ENCODE measurements around the gene MAN1B1. TPM values are rescaled to one million over a fixed set of nuclear protein-coding genes. Genes with fewer than 3 reads are reported as not detected.

MAN1B1 gene
- total RNA-seq, 4 donors from 2014 or later = 57.7 to 81.0 (median 61.8) TPM

DNA sequence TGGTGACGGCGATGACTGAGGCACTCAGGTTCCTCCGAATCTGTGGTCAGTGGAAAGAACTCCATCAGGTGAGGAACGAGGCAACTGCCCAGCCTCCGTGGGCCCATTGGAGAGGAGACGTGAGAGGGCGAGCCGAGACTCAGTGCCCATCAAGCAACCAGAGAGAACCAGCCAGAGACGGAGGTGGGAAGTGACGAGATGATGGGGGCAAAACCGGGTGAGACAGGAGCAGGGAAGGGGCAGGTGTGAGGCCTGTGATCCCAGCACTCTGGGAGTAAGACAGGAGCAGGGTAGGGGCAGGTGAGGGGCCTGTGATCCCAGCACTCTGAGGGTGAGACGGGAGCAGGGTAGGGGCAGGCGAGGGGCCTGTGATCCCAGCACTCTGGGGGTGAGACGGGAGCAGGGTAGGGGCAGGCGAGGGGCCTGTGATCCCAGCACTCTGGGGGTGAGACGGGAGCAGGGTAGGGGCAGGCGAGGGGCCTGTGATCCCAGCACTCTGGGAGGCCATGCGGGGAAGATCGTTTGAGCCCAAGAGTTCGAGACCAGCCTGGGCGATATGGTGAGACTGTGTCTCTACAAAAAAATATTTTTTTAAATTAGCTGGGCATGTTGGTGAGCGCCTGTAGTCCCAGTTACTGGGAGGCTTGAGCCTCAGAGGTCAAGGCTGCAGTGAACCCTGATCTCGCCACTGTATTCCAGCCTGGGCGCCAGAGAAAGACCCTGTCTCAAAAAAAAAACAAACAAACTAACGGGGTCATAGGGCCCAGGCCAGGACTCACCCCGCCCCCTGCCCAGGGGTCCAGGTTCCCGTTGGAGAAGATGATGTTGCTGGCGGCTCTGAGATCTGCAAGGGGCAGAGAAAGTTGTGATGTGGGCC is 24.4 kb downstream of the MAN1B1 start:
- intact Hi-C loops (cut with DNase I; ENCODE audit: low total_unique reads) = no loop called here
- TF ChIP-seq, protein P1, sequence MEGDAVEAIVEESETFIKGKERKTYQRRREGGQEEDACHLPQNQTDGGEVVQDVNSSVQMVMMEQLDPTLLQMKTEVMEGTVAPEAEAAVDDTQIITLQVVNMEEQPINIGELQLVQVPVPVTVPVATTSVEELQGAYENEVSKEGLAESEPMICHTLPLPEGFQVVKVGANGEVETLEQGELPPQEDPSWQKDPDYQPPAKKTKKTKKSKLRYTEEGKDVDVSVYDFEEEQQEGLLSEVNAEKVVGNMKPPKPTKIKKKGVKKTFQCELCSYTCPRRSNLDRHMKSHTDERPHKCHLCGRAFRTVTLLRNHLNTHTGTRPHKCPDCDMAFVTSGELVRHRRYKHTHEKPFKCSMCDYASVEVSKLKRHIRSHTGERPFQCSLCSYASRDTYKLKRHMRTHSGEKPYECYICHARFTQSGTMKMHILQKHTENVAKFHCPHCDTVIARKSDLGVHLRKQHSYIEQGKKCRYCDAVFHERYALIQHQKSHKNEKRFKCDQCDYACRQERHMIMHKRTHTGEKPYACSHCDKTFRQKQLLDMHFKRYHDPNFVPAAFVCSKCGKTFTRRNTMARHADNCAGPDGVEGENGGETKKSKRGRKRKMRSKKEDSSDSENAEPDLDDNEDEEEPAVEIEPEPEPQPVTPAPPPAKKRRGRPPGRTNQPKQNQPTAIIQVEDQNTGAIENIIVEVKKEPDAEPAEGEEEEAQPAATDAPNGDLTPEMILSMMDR (IDR thresholded peaks at IDR 0.05) = no peak
- no peak for TF ChIP-seq POLR2A (IDR thresholded peaks at IDR 0.05)
- no peak for DNase-seq (ENCODE audit: low spot score in 2 of 2)
- no peak overlapping the region for H3K4me3 ChIP-seq (ENCODE audit: low read depth, poor library complexity, severe bottlenecking)
- WGBS, 2 donors = 90 to 92% methylated on average over 28 of the region's 28 CpGs

DNA sequence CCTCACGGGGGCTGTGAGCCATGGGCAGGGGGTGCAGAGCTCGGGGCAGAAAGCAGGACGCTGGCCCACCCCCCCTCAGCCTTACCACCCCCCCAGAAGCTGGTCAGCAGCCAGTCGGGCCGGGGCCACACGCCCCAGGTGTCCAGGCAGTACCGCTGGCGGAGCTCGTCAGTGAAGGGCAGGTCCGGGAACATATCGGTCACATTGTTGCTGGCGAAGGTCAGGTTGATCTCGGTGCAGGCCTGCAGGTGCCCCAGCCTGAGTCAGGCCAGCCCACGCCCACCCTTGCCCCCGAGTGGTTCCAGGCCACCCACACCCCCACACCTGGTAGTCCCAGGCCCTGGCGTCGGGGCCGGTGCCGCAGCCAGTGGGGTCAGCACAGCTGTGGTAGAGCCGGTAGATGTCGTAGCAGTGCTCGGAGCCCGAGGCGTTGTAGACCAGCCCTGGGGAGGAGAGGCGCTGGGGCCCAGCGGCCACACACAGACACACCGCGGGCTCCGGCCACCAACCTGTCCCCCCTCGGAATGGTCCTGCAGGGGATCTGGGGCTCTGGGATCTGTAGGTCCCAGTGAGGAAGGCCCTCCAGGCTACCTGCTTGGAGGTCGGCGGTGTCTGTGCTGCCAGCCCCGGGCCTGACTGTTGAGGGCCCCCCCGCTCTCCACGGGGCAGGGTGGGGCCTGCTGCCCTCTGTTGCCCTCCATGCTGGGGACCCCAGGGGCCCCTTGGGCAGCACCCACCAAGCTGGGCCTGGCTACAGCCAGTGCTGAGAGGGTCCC is 25.2 kb downstream of the MAN1B1 start:
- no peak overlapping the region for H3K4me3 ChIP-seq (ENCODE audit: low read depth, poor library complexity, severe bottlenecking)
- WGBS, 2 donors = 93 to 94% methylated on average over 26 to 33 of the region's 35 CpGs
- TF ChIP-seq, protein P1 (IDR thresholded peaks at IDR 0.05) = no peak
- no peak for TF ChIP-seq POLR2A (IDR thresholded peaks at IDR 0.05)
- intact Hi-C loops (cut with DNase I; ENCODE audit: low total_unique reads) = no loop called here
- no peak for DNase-seq (ENCODE audit: low spot score in 2 of 2)

DNA sequence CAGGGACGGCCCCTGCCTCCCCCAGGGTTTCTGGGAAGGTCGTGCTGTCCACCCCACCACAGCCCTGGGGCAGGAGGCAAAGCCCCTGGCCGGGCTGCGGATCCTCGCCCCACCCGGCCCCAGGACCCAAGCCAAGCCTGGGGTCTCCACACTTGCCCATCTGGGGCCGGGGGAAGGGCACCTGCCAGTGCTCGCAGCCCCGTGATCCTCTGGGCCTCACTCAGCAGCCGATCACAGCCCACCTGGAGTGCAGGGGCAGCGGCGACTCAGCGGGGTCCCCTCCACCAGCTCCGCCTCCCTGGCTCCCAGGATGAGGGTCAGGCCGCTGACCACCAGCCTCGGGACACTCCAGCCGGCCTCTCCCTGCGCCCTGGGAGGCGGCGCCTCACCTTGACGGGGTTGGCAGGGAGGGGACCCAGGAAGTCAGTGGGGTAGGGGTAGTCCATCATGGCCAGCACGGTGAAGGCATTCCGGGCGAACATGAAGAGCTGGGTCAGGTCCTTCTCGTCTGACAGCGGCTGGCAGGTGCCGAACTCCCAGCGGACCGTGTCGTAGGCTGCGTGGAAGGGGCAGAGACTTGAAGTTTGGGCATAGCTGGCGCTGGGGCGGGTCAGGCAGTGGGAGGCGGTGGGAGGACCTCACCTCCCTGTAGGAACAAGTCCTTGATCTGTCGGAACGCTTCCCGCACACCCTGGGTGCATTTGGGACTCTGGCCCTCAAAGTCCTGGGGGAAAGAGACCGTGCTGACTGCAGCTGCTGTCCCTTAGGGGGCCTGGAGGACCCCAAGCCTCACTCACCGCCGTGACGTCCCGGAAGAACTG is 26.0 kb downstream of the MAN1B1 start:
- DNase-seq (ENCODE audit: low spot score in 2 of 2) = no peak
- TF ChIP-seq POLR2A (IDR thresholded peaks at IDR 0.05) = no peak
- TF ChIP-seq, protein P1 (IDR thresholded peaks at IDR 0.05) = no peak
- WGBS, 2 donors = 93 to 95% methylated on average over 23 to 32 of the region's 42 CpGs
- intact Hi-C loops (cut with DNase I; ENCODE audit: low total_unique reads) = no loop called here
- no peak overlapping the region for H3K4me3 ChIP-seq (ENCODE audit: low read depth, poor library complexity, severe bottlenecking)

DNA sequence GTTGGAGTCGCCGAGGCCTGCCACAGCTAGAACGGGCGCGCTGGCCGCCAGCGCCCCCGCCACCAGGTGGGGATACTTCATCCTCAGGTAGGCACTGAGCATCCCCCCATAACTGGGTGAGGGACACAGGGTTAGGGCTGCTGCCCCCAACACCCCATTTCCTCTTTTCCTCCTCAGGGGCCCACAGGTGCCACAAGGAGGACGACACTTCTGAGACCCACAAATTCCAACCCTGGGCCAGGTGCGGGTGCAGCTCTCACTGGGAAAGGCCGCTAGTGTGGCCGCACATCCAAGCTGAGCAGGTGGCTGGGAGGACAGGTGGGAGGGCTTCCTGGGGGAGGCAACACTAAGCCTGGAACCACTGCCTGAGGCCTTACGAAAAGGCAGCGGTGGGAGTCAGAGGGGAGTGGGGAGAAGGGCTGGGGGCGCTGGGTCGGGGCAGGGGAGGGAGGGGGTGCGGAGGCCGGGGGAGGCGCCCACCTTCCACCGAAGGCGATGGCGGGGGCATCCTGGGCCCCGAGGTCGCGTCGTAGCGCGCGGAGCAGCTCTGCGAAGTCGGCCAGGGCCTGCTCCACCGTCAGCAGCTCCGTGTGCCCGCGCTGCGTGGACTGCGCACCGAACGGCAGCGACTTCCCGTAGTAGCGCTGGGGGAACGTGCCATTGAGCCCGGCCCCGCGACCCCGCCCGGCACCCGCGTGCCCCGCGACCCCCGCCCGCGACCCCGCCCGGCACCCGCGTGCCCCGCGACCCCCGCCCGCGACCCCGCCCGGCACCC is 26.8 kb downstream of the MAN1B1 start:
- TF ChIP-seq, protein P1 (IDR thresholded peaks at IDR 0.05) = no peak
- TF ChIP-seq POLR2A (IDR thresholded peaks at IDR 0.05) = no peak
- 54 to 92% methylated on average over 12 to 28 of the region's 66 CpGs for WGBS, 2 donors
- intact Hi-C loops (cut with DNase I; ENCODE audit: low total_unique reads) = no loop called here
- H3K4me3 ChIP-seq (ENCODE audit: low read depth, poor library complexity, severe bottlenecking) = no peak overlapping the region
- DNase-seq (ENCODE audit: low spot score in 2 of 2) = no peak

DNA sequence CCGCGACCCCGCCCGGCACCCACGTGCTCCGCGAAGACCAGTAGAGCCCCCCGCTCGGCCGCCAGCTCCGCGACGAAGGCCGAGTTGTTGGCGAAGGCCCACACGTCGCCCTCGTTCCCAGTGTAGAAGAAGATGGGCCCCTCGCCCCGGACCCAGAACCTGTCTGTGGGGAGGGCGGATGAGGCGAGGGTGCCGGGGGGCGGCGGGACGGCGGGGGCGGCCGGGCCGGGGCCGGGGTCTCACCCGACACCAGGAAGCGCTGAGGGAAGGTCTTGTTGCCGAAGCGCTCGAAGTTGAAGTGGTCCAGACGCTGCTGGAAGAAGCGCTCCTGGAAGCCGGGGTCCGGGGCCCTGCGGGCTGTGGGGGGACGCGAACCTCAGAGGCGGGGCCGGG is 27.4 kb downstream of the MAN1B1 start:
- no peak for DNase-seq (ENCODE audit: low spot score in 2 of 2)
- TF ChIP-seq, protein P1 (IDR thresholded peaks at IDR 0.05) = no peak
- TF ChIP-seq POLR2A (IDR thresholded peaks at IDR 0.05) = no peak
- intact Hi-C loops (cut with DNase I; ENCODE audit: low total_unique reads) = no loop called here
- 1% methylated on average over 18 of the region's 45 CpGs; no CpG with 5 or more reads in 1 of the 2 donors for WGBS, 2 donors
- H3K4me3 ChIP-seq (ENCODE audit: low read depth, poor library complexity, severe bottlenecking) = peak overlapping the region; percentile 72

All from lower leg skin (tissue), 4 donors.